ENCODE data around the gene MACROH2A1.

MACROH2A1 gene

DNA sequence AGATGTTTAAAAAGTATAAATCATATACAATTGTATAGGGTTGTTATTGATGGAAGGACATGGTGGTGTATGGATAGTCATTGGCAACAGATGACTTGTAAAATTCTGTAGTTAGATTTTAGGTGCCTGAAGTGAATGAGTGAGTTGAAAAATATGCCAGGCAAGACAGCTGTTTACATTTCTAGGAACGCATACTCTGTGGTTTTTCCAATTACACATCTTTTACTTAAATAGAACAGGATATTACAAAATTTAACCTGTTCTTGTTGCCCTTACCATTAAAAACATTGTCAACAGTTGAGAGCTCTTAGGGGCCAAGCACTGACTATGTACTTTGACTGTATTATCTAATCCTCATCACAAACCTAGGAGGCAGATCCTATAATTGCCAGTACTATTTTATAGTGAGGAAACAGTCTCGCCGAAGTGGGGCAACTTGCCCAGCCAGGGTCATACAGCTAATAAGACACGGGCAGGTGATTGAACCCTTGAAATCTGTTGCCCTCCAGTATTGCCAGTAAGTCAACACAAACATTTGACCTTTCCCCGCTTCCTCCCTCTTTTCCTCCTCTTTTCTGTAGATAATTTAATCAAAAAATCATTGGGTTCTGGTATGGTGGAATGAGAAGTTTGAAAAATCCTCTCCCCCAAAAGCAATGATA, 88.6 kb downstream of the MACROH2A1 start:
- DNase-seq: no peak

DNA sequence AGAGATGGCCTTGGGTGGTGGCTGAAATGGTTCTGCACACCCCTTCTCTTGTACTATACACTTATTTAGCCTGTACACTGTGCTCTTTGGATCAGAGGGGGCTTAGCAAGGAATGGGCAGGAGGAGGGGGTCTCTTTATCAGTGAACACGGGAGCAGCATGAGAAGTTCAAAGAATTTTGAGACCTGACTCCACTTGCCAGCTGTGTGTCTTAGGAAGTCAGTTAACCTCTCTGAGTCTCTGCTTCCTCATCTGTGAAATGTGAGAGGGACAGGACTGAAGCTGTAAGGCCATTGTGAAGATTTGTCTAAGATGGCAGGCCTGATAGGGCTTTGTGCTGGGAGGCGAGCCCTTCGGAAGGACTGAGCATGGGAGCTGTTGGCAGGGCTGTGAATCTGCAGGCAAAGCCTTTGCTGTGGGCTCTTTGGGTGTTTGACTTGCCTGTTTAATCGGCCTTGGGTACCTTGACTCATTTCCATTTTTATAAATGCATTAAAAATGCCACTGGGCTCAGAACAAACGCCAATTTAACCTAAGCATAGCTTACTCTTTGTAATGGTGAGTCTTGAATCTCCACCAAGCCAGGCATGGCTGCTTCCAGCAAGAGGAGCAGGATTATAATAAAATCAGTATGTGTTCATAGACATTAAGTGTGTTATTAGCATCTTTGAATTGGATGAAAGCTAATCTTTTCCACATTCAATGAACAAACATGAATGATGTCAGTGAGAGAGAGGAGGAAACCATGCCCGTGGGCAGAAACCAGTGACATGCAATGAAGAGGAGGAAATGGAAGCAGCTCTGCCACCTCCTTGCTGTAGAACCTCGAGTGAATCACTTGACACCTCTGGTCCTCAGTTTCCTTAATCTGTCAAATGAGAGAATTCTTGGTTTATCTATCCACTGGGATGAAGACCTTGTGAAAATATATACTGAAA, 89.4 kb downstream of the MACROH2A1 start:
- DNase-seq: no peak

DNA sequence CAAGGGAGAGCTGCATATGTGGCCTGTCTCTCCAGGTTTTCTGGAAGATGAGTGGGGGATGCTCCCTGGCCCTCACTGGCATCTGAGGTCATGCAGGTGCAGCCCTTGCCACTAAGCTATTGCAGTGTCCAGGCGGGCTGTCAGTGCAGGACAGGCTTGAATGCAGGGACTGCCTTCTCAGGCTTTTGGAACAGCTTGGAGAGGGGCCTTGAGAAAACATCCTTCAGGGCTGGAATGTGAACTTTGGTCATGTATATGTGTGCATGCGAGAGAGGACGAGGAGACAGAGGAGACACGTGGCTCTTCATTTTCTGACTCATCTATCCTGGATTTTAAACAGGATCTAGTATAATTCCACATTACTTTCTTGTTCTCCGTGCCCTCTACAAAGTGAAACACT, 90.3 kb downstream of the MACROH2A1 start:
- no peak for DNase-seq

DNA sequence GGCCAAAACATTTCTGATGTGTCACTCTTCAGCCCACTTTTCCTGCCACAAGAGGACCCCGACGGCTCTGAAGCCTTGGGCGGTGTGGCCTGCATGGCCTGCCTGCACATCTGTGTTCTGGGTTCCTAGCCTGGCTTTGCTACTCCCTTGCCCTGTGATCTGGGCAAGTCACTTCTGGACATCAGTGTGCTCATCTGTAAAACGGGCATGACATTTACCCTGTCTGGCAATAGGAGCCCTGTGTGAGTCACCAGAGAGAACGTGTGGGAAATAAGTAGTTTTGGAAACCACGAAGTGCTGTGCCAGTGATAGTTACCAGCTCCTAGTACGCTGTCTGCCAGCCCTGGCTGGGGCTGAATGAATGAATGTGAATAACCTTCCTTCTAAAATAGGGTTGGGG, 90.8 kb downstream of the MACROH2A1 start:
- DNase-seq: no peak

DNA sequence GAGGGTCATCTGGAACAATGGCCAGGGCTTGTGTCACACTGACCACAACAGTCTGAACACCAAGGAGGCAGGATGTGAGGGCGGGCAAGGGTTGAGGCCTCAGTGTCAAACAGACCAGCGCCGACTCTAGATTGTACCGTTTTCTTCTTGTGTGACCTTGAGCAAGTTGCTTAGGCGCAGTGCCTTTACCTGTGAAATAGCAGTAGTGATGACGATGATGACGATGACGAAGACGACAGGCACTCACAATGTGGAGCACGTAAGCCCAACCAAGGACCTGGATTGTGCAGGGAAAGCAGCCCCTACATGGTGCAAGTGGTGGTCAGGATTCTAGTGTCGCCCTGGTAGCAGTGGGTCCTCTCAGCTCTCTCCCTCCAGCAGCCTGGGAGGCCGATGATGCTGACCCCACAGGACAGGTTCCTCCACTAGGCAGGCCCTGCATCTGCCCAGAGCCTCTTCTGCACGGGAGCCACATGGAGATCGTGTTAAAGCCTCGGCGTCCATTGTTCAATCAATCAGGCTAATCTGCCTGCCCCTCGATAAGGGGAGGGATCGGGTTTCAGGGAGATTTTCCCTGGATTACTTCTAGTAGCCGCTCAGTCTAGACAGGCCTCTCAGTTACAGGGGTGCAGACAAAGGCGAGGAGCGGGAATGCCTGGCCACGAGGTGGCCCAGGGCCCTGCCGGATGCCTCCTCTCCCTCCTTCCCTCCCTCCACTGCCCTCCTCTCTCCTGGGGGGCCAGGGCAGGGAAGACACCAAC, 91.7 kb downstream of the MACROH2A1 start:
- DNase-seq: no peak

GRCh38 chr5:135306557-135306956, 92.5 kb downstream of the MACROH2A1 start:
- DNase-seq: no peak

- no peak for DNase-seq
These were observed 94.4 kb downstream of the MACROH2A1 start for GRCh38 chr5:135304352-135305221.

GRCh38 chr5:135303582-135304173, 95.4 kb downstream of the MACROH2A1 start:
- DNase-seq: no peak

DNA sequence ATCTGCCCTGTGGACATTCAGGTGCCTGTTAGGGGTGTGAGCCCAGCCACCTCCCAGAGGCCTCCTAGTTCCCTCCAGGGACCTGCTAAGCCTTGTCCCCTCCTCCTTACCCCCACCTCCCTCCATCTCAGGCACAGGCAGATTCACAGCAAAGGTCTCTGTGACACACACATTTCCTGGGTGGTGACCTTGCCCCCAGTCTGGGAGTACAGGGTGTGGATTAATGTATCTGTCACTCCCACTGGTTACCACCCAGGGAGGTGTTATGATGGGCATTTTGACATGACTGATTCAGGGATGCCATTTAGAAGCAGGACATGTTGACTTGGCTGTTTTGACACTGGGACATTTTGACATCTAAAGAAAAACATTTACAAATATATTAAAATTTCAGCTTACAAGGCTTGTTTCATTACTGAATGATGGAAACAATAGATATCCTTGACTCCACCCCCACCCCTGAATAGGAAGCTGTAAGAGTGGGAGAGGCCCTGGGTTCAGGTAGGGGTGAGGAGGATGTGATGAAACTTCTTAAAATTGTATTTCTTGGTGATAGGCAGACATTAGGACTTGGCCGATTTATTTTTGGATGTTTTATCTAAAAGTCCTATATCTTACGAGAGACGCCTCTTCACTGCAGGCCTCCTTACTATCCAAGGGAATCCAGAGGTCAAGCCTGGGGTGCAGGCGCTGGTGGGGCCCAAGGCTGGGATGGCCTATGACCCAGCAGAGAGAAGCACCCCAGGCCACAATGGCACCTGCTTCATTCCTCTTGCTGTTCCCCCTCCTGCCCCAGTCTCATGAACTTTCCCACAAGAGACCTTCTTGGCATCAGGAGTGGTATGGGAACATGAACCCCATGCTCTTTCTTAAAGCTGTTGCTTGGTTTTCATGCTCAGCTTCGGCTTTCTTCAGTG, 101.9 kb downstream of the MACROH2A1 start:
- DNase-seq: no peak

GRCh38 chr5:135295852-135296251, 103.2 kb downstream of the MACROH2A1 start:
- no peak for DNase-seq

DNA sequence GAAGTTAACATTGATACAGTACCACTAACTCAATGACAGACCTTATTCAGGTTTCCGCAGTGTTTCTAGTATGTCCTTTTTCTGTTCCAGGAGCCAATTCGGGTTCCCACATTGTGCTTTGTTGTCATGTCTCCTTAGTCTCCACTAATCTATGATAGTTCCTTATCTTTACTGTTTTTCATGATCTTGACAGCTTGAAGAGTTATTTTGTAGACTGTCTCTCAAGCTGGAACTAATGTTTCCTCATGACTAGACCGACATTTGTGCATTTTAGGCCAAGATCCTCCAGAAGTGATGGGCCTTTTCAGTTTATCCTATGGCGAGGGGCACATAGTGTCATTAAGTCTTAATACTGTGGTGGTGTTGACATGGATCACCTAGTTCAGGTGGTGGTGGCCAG, 104.2 kb downstream of the MACROH2A1 start:
- DNase-seq: no peak

DNA sequence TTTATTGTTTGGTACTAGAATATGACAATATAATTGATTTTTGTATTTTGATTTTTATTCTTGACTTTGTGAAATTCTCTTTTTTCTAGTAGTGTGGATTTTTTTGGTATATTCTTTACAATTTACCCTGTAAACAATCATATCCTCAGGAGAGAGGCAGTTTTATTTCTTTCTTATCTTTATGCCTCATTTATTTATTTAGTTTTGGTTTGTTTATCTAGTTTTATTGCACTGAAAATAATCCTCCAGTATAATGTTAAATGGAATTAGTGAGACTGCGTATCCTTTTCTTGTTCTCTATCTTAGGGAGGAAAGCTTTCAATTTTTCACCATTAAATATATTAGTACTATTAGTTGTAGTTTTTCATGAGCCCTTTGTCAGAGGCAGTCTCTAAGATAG, 109.4 kb downstream of the MACROH2A1 start:
- no peak for DNase-seq

DNA sequence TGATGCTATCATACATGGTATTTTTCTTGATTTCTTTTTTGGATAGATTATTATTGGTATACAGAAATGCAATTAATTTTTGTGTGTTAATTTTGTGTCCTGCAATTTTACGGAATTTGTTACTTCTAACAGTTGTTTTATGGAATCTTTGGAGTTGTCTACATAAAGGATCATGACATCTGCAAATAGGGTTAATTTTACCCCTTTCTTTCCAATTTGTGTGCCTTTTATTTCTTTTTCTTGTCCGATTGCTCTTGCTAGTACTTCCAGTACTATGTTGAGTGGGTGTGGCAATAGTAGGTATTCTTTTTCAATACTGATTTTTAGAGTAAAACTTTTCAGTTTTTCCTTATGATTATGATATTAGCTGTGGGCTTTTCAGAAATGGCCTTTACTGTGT, 111.5 kb downstream of the MACROH2A1 start:
- DNase-seq: no peak
